DMS79 treated with DMSO at 0.1 percent for 48 hours (cell line): Measurements from ENCODE around the gene RYR2.
"Not testable (repeated sequence)": the region's sequence is repeated elsewhere in the genome, so short reads cannot be mapped to it uniquely, and the experiment has no call there.

ENCODE experiments used
- DNase-seq: peaks from one replicate; lab custom pipeline; 2025; lab: John Stamatoyannopoulos, UW

The RYR2 gene

DNA sequence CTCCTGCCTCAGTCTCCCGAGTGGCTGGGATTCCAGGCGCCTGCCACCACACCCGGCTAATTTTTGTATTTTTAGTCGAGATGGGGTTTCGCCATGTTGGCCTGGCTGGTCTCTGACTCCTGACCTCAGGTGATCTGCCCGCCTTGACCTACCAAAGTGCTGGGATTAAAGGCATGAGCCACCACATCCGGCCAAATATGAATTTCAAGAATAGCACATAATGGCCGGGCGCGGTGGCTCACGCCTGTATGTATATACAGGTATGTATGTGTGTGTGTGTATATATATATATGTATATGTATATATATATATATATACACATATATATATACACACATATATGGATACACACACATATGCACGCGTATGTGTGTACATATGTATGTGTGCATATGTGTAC lies 753.6 kb downstream of the RYR2 start:
- DNase-seq = no peak

DNA sequence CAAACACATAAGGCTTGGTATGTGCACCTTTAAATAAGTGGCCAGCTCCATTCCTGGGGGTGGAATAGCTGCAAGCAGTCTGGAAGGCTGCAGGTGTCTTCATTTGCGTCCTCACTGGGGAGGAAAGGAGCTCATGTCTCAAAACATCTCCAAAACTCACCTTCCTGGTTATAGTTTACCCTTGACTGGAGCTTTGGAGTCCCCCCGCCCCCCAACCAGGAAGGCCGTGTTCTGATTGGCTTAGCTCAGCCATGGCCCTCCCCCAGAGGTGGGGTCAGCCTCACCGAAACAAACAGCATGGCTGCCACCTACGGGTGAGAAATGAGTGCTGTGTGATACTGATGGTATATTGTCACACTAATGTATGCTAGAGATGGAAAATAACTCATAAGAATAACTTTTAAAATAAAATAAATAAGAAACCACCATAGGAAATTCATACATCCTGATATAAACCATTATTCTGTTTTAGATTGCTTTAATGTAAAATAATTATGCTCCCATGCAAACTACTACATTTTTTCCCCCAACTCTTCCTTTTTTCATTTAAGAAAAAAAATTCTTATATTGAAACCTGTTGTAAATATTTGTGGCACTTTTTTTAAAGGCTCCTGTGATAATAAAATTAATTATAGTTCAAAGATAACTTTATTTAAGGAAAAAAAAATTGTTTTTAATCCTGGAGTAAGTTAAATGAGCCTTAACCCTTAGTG lies 757.9 kb downstream of the RYR2 start:
- DNase-seq = no peak

DNA sequence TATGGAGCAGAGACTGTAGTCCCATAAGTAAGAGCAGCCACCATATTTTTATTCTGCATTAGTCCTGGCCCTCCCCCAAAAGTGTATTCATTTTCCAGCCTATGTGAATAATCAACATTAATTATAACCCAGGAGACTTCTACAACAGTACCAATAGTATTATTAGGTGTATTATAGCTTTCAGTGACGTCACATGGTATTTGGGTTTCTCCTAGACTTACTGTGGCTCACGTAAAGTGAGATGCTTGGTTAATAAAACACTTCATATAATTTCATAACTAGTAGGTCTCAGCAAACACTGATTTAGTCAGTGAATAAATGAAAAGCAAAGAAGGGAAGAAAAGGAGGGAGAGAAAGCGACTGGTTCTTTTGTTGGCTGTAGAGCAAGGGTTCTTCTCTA lies 762.5 kb downstream of the RYR2 start:
- DNase-seq = no peak

DNA sequence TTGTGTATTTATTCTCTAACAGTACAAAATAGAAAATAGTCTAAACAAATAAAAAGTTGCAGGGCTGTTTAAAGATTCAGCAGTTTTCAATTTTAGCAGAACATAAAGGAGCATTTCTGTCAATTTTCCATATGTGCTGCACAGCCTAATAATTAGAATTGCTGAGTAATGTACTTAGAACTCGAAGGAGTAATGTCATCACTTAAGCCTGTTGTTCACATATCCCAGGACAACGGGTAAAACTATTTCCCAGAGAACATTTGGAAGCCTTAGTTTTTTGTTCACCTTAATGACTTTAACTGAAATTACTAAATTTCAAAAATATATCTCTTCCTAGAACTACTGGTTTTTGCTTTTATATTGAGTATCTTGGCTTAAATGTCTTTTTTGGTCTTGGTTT lies 767.1 kb downstream of the RYR2 start:
- no peak for DNase-seq

DNA sequence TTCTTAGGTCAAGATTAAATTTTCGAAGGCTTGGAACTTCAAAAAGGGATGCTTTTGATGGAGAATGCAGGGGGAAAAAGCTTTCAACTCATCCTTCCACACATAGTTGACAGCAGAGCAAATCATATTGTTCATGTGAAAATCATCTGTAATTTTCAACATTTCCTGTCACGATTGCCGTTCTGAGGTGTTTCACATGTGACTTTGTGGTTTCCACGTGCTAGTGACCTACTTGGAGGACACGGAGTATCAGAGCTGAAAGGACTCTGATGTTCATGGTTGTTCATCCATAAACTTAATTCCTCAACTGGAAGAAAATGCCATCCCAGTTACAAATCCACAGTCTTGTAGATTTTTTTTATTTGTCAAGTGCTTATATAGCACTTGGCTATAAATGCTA lies 769.6 kb downstream of the RYR2 start:
- no peak for DNase-seq

DNA sequence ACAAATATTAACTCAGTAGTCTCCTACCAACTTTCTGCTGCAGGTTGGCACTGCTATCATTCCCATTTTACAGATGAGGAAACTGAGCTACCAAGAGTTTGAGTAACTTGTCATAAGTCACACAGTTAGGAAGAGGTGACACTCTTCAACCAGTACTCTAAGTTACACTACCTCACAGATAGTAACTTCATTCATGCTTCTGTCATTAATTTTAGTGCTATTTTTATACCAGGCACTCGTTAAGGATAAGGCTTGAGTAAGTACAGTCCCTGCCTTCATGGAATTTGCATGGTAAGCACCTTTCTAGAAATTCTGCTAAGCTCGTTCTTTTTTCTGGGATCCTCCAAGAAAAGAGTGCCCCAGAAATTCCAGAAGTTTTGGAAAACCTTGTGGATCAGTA lies 770.1 kb downstream of the RYR2 start:
- no peak for DNase-seq

DNA sequence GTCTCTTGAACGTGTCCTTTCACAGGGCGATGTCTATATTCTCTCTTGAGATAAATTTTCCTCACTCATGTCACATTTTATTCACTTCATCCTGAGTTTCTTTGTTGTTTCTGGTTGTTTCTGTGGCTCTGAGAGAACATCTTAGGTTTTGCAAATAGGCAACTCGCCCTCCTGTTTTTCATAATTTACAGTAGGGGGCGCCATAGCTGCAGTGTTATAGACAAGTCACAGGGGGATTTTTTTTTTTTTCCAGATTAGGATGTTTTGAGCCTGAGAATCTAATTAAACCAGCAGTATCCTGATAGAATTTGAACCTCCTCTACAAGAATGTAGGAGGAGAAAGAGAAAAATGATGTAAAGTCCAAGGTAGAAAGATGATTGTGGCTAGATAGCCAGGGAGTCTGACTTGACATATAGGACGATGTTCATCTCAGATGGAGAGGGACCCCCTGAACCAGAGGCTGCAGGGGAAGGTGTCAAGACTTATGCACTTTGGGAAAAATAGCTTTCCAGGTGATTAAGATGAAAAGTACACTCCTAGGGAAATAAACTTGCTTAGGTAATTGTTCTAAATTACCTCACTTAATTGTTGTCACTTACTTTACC lies 772.4 kb downstream of the RYR2 start:
- no peak for DNase-seq

DNA sequence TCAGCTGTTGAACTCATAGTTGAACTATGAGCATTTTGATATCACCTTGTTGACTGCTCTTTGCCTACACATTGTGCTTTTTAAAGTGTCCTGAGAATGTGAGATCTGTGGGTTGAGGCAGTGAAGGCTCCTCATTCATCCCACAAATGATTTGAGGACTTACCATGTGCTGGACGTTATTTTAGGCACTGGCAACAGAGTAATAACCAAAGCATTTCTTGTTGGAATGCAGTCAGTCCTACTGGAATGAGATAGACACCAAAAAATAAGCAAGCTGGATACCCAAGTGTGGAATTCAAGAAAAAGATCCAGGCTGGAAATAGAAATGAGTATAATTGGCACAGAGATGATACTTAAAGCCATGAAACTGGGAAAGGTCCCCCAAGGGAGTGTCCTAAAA lies 775.3 kb downstream of the RYR2 start:
- DNase-seq = no peak

DNA sequence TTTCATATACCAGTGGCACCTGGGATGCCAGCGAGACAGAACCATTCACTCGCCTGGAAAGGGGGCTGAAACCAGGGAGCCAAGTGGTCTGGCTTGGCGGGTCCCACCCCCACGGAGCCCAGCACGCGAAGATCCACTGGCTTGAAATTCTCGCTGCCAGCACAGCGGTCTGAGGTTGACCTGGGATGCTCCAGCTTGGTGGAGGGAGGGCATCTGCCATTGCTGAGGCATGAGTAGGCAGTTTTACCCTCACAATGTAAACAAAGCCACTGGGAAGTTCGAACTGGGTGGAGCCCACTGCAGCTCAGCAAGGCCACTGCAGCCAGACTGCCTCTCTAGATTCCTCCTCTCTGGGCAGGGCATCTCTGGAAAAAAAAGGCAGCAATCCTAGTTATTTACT lies 778.6 kb downstream of the RYR2 start:
- DNase-seq = not testable (repeated sequence)

DNA sequence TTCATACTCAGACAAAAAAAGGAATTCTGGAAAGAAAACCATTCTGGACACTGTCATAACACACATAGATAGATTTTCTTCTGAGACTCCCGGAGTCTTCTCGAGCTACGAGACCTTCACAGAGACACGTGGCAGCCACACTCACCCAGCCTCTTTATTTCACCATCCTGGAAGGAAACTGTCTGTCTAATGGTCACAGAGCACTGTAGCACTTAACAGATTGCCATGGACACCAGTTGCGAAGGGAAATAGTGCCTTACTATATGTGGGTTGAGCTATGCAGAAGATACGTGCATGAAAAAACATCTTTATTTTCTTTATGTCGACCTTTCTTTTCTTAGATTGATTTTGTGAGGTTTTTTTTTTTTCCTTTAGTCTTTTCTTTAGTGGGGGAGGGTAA lies 790.9 kb downstream of the RYR2 start:
- DNase-seq = no peak

DNA sequence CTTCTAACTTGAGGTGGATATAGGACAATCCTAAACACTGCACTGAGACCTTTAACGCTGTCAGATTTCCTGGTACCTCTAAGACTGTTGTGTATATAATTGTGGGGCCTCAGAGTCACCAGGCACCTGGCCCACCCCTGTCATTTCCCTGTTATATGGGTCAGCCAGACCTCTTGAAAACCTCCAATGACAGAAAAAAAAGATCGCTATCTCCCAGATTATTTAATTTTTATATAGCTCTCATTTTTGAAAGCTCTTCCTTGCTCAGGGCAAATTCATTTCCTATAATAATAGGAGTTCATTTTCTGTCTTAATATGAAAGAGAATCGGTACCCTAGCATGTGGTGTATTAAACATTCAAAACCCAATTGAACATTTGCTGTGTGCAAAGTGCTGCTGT lies 792.1 kb downstream of the RYR2 start:
- no peak for DNase-seq

DNA sequence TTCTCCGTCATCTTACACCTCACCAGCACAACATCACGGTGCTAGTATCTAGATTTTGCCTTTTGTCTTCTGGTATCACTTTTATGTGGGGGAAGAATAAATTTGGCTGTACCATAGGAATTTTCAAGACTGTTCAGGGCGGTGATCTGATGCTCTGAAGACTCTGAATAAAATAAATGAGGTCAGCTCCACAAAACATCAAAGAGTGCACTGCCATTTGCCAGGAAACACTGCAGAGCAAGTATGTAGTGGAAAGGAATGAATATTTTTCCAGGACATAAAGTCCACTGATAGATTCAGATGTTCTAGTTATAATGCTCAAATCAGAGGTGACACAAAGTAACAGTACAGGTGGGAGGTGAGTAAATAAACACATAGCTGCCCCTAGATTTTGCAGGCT lies 792.5 kb downstream of the RYR2 start:
- DNase-seq = no peak

DNA sequence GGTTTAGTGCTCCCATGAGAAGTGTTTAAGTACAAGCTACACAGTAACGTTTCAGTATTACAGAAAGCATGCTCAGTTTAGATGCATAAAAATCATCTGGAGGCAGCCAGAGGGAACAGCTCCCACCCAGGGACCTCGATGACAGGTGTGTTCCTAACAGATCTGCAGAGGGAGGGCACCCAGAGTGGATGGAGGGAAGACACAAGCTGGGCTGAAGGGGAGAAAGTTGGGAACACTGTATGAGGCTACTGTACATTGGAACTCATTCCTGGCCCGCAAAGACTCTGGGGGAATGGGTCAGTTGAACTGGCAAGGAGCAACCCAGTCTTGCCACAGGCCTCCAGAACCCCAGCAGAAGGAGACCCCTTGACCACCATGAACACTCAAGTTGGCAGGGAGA lies 796.3 kb downstream of the RYR2 start:
- no peak for DNase-seq

DNA sequence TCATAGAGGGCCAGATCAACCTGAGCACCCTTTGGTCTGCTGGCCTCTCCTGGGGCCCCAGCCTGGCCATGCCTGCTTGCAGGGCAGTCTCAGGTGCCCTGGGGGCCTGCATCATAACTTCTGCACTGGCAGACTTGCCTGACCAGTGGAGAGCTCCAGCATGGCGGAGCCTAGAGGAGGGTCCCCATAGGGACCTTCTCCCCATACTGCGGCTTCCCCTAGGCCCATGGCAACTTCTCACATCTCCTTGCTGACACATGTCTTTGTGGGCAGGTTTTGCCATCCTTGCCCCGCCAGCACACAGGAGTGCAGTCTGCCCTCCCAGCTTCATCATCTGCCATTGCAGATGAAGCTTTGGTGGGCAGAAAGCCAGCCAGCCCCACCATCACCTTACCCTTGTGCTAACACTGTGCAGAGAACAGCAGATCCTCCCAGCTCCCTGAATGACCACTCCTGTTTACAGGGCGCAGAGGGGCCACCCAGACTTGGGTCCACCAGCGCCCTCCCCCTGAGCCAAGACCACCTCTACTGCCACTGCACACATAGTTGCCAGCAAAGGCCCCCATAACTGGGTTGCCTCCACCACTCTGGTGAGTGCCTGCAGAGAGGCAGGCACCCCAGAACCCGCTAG lies 797.0 kb downstream of the RYR2 start:
- DNase-seq = no peak

DNA sequence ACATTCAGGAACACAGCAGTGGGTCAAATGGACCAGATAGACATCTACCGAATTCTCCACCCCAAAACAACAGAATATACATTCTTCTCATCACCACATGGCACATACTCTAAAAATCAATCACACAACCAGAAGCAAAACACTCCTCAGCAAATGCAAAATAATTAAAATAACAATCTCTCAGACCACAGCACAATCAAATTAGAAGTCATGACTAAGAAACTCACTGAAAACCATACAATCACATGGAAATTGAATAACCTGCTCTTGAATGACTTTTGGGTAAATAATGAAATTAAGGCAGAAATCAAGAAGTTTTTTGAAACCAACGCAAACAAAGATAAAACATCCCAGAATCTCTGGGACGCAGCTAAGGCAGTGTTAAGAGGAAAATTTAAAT lies 799.5 kb downstream of the RYR2 start:
- DNase-seq = no peak

DNA sequence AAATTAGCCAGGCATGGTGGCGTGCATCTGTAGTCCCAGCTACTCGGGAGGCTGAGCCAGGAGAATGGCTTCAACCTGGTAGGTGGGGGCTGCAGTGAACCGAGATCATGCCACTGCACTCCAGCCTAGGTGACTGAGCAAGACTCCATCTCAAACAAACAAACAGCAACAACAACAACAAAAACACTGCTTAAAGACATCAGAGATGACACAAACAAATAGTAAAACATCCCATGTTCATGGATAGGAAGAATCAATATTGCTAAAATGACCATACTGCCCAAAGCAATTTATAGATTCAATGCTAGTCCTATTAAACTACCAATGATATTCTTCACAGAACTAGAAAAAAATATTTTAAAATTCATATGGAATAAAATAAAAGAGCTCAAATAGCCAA lies 801.5 kb downstream of the RYR2 start:
- DNase-seq = not testable (repeated sequence)

DNA sequence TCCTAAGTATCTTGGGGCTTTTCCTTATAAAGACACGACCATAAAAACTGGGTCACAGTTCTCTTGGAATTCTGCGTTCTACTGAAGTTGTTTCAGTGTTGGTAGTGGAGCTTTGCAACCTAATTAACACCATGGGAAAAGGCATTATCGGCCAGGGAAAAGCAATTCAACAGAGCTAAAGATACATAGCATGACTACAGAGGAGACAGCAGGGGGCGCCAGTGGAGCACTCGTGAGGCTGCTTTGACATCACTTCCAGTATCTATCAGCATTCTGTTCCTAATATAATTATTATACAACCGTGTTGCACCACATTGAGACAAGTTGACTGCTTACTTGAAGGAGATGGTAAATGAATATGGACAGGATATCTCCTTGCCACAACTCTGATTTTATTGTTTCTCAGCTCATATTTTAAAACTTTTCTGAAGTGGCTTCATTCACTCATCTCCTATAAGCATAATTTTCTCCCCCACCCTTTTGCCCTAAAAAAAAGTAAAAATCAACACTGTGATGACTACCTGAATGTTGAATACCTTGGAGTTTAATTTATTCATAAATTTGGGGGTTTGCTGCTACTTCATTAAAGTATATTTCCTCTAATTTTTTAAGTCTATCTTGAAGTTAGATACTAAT lies 809.3 kb downstream of the RYR2 start:
- no peak for DNase-seq

DNA sequence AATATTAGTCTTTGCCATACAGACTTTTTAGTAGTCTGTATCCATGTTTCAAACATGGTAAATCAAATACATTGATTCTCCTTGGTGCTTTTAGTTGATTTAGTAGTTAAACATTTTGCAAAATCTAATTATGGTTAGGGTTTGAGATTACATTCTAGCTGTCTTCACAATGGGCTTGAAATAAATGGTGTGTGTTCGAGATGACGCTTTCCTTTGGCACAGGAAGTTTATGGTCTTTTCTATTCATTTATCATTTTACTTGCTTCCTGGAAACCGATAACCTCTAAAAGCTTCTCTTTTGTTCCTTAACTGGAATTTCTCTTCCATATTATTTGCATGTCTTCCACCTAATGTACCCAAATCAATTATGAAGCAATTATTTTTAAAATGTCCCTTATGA lies 810.4 kb downstream of the RYR2 start:
- no peak for DNase-seq

DNA sequence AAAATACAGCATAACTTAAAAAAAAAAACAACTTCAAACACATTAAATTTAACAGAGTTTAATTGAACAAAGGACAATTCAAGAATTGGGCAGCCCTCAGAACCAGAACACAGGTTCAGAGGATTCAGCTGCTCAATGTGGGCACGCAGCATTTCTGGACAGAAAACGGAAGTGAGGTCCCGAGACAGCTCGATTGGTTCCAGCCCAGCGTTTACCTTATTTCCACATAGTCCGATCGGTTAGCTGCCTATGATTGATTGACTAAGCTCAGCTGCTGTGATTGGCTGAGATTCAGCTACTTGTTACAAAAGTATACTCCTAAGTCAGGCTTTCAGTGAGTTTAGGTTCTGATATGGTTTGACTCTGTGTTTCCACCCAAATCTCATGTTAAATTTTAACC lies 815.5 kb downstream of the RYR2 start:
- no peak for DNase-seq

DNA sequence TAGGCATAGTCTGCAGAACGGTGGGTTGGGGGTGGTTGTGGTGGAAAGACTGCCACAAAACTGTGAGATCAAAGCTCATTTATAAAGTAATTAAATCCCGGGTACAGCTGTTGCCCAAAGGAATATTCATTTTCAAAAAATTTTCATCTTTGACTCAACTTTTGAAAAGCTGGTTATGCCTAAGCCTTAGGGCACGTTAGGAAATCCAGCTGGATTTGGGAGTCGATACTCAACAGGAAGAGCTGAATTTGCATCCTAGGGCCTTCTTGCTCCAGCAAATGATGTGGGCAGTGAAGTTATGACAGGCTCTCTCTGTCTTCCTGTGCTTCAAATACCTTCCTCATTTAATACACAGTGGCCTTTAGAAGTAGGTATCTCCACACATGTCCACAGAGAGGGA lies 817.0 kb downstream of the RYR2 start:
- no peak for DNase-seq

DNA sequence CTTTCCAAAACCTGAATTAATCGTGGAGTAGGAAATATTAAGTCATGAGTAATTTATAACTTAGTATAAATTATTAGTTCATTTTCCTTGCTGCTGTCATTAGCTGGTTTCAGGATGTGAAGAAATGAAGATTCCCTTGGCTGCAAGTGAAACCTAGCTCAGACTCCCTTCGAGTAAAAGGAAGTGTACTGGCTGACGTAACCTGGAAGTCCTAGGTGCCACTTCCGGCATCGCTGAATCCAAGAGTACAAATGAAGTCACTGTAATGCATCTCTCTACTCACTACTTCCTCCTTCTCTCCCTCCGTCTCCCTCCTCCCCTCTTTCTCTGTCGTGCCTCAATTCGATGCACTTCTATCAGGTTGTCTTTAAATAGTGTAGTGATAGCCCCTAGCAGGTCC lies 820.0 kb downstream of the RYR2 start:
- no peak for DNase-seq

DNA sequence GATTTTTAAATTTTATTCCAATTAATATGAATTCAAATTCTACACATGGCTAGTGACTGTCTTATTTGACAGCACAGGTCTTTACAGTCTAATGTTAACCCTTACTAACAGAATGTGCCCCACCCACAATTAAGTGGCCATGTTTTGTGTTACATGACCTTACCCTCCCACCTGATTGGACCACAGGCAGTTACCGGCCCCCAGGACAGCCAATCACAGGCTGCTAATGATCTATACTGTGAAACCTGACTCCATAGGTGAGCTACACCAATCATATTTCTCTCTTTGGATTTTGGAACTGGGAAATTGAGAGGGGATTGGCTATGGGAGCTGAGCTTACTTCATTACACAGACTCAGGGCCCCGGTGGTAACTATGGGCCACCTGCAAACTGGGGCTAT lies 821.2 kb downstream of the RYR2 start:
- no peak for DNase-seq
